HG03378 (cell line): ENCODE data around the gene RPS6KL1.

Source experiments
- ATAC-seq: cut with Tn5 transposase; IDR thresholded peaks from one replicate; pipeline ENCODE4 v1.9.1; 2021; ENCODE audit warnings: mild to moderate bottlenecking, moderate library complexity; ENCODE audit not compliant: unreplicated experiment

RPS6KL1 gene

GRCh38 chr14:74915826-74916225, 7.2 kb downstream of the RPS6KL1 start:
- no peak for ATAC-seq

- no peak for ATAC-seq
These were observed 7.6 kb downstream of the RPS6KL1 start for GRCh38 chr14:74915426-74915825.

GRCh38 chr14:74913986-74914573, 9.0 kb downstream of the RPS6KL1 start:
- no peak for ATAC-seq

GRCh38 chr14:74913393-74913910, 9.6 kb downstream of the RPS6KL1 start:
- no peak for ATAC-seq

- ATAC-seq, result no peak
These were observed 10.3 kb downstream of the RPS6KL1 start for GRCh38 chr14:74912801-74913200.

- ATAC-seq, result no peak
These were observed 10.9 kb downstream of the RPS6KL1 start for GRCh38 chr14:74912111-74912510.

GRCh38 chr14:74911704-74912103, 11.4 kb downstream of the RPS6KL1 start:
- ATAC-seq, result no peak

GRCh38 chr14:74911221-74911620, 11.8 kb downstream of the RPS6KL1 start:
- no peak for ATAC-seq

GRCh38 chr14:74910556-74910955, 12.5 kb downstream of the RPS6KL1 start:
- ATAC-seq, result no peak

- ATAC-seq, result no peak
These were observed 13.1 kb downstream of the RPS6KL1 start for GRCh38 chr14:74909911-74910310.

GRCh38 chr14:74909501-74909900, 13.6 kb downstream of the RPS6KL1 start:
- ATAC-seq, result no peak

- ATAC-seq, result no peak
These were observed 14.2 kb downstream of the RPS6KL1 start for GRCh38 chr14:74908861-74909341.

GRCh38 chr14:74907744-74908143, 15.3 kb downstream of the RPS6KL1 start:
- no peak for ATAC-seq

- no peak for ATAC-seq
These were observed 16.0 kb downstream of the RPS6KL1 start for GRCh38 chr14:74906925-74907521.

GRCh38 chr14:74905595-74906142, 17.4 kb downstream of the RPS6KL1 start:
- ATAC-seq, result no peak

GRCh38 chr14:74904635-74905503, 18.2 kb downstream of the RPS6KL1 start:
- no peak for ATAC-seq

- no peak for ATAC-seq
These were observed 19.9 kb downstream of the RPS6KL1 start for GRCh38 chr14:74902941-74903705.

GRCh38 chr14:74898694-74899093, 24.4 kb downstream of the RPS6KL1 start:
- ATAC-seq, result no peak

- ATAC-seq, result no peak
These were observed 25.0 kb downstream of the RPS6KL1 start for GRCh38 chr14:74898083-74898482.

GRCh38 chr14:74897642-74898041, 25.4 kb downstream of the RPS6KL1 start:
- no peak for ATAC-seq

GRCh38 chr14:74896400-74896799, 26.7 kb downstream of the RPS6KL1 start:
- no peak for ATAC-seq
